Fibroblast of skin of right quadriceps (primary cell): ENCODE results near the gene ITGAL.

Experiments used
- DNase-seq: peaks from one replicate; pipeline ENCODE4 v3.0.0-alpha.2; 2013

ITGAL gene

GRCh38 chr16:30571445-30572322 lies 99.1 kb downstream of the ITGAL start, which contains the start of gene ZNF688:
Gene ZNF688 (minus strand): TSS chr16:30571714. CDS start chr16:30571629, 85 bp downstream.
- DNase-seq = peak; percentile 98
